ENCODE measurements around the gene CTAGE1. TPM values are rescaled to one million over a fixed set of nuclear protein-coding genes. Genes with fewer than 3 reads are reported as not detected.

Gene CTAGE1
- polyA plus RNA-seq, 1 of the 3 experiments (the other 2 are of a cell fraction), result 0.07 TPM

- CTCF ChIA-PET, result no interaction called here
- WGBS (ENCODE audit: low lambda C conversion rate), result 12% methylated on average over 4 of the region's 4 CpGs
- H3K4me3 ChIP-seq (ENCODE audit: low read depth in 2 of 2, low read length in 1 of 2), result no peak overlapping the region
These were observed 19.3 kb downstream of the CTAGE1 start for GRCh38 chr18:22398464-22398863.

More at GRCh38 chr18:22398464-22398863, 19.3 kb downstream of the CTAGE1 start:
- H3K4me1 ChIP-seq (ENCODE audit: control insufficient read depth in 1 of 2, insufficient read depth in 2 of 2, low read depth in 1 of 2, low read length in 1 of 2), result no peaks in the 10 kb centered on the region
- H3K4me2 ChIP-seq, result no peak overlapping the region
- H3K9me3 ChIP-seq, result no peaks in the 10 kb centered on the region
- TF ChIP-seq CHD2 (IDR thresholded peaks at IDR 0.05; ENCODE audit: low read length, partially characterized antibody), result no peak
- no peak for TF ChIP-seq SIN3A (IDR thresholded peaks at IDR 0.05; ENCODE audit: borderline replicate concordance, low read depth, low read length)
- TF ChIP-seq, protein P1, sequence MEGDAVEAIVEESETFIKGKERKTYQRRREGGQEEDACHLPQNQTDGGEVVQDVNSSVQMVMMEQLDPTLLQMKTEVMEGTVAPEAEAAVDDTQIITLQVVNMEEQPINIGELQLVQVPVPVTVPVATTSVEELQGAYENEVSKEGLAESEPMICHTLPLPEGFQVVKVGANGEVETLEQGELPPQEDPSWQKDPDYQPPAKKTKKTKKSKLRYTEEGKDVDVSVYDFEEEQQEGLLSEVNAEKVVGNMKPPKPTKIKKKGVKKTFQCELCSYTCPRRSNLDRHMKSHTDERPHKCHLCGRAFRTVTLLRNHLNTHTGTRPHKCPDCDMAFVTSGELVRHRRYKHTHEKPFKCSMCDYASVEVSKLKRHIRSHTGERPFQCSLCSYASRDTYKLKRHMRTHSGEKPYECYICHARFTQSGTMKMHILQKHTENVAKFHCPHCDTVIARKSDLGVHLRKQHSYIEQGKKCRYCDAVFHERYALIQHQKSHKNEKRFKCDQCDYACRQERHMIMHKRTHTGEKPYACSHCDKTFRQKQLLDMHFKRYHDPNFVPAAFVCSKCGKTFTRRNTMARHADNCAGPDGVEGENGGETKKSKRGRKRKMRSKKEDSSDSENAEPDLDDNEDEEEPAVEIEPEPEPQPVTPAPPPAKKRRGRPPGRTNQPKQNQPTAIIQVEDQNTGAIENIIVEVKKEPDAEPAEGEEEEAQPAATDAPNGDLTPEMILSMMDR (IDR thresholded peaks at IDR 0.05), result no peak
- TF ChIP-seq REST (IDR thresholded peaks at IDR 0.05; ENCODE audit: low read depth, low read length), result no peak
- TF ChIP-seq RAD21 (IDR thresholded peaks at IDR 0.05; ENCODE audit: low read length), result no peak
- no peak for TF ChIP-seq TCF12 (IDR thresholded peaks at IDR 0.05)
- TF ChIP-seq FOSL2 (IDR thresholded peaks at IDR 0.05; ENCODE audit: borderline replicate concordance, low read depth), result no peak
- no peak for TF ChIP-seq MXI1 (IDR thresholded peaks at IDR 0.05; ENCODE audit: low read depth, low read length)
- no peak for TF ChIP-seq FOXJ3 (CRISPR knock-in tag; IDR thresholded peaks at IDR 0.05)
- no peak for TF ChIP-seq IRF3 (IDR thresholded peaks at IDR 0.05; ENCODE audit: low read depth, low read length)
- no peak for TF ChIP-seq TAF1 (IDR thresholded peaks at IDR 0.05; ENCODE audit: borderline replicate concordance, low read depth, low read length)
- TF ChIP-seq, protein P2, sequence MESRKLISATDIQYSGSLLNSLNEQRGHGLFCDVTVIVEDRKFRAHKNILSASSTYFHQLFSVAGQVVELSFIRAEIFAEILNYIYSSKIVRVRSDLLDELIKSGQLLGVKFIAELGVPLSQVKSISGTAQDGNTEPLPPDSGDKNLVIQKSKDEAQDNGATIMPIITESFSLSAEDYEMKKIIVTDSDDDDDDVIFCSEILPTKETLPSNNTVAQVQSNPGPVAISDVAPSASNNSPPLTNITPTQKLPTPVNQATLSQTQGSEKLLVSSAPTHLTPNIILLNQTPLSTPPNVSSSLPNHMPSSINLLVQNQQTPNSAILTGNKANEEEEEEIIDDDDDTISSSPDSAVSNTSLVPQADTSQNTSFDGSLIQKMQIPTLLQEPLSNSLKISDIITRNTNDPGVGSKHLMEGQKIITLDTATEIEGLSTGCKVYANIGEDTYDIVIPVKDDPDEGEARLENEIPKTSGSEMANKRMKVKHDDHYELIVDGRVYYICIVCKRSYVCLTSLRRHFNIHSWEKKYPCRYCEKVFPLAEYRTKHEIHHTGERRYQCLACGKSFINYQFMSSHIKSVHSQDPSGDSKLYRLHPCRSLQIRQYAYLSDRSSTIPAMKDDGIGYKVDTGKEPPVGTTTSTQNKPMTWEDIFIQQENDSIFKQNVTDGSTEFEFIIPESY (IDR thresholded peaks at IDR 0.05; ENCODE audit: borderline replicate concordance, low read depth), result no peak
- no peak for TF ChIP-seq GATA2 (CRISPR knock-in tag; IDR thresholded peaks at IDR 0.05)
- no peak for TF ChIP-seq TEAD4 (IDR thresholded peaks at IDR 0.05; ENCODE audit: borderline replicate concordance, insufficient read depth)
- TF ChIP-seq JUND (IDR thresholded peaks at IDR 0.05), result no peak
- peaks cover 30% of the 10 kb centered on the region; the same call in 1 of the 2 replicates for H3K27me3 ChIP-seq (ENCODE audit: insufficient read depth)
- POLR2A ChIA-PET, result no interaction called here
- H3K36me3 ChIP-seq (replicated peaks in 1 of 2; ENCODE audit: control insufficient read depth in 1 of 2, insufficient read depth in 2 of 2, low read length in 1 of 2), result no peaks in the 10 kb centered on the region
- H4K20me1 ChIP-seq (ENCODE audit: insufficient read depth), result no peaks in the 10 kb centered on the region
- H3K79me2 ChIP-seq (ENCODE audit: insufficient read depth), result no peaks in the 10 kb centered on the region
- H3K9me2 ChIP-seq, result no peaks in the 10 kb centered on the region
- H3K9ac ChIP-seq, result no peak overlapping the region
- H3K27ac ChIP-seq (ENCODE audit: low read depth in 2 of 2, low read length in 1 of 2), result no peak overlapping the region
- no peak for DNase-seq
- H3F3A ChIP-seq (replicated peaks; ENCODE audit: insufficient read depth), result no peaks in the 10 kb centered on the region
- H2AFZ ChIP-seq (ENCODE audit: low read depth), result no peak overlapping the region
